ENCODE measurements around the gene ZSWIM5.
A peak's percentile ranks its signal among the peaks of the same experiment; 100 is the strongest.
"Not testable (repeated sequence)": the region's sequence is repeated elsewhere in the genome, so short reads cannot be mapped to it uniquely, and the experiment has no call there.

The ZSWIM5 gene

GRCh38 chr1:45084562-45084961 lies 121.8 kb downstream of the ZSWIM5 start:
- no peak for DNase-seq

GRCh38 chr1:45079533-45079932 lies 126.9 kb downstream of the ZSWIM5 start:
- no peak for DNase-seq

- DNase-seq, result not testable (repeated sequence)
Observed at GRCh38 chr1:45076959-45077358, 129.4 kb downstream of the ZSWIM5 start.

- no peak for DNase-seq
Observed at GRCh38 chr1:45071567-45071966, 134.8 kb downstream of the ZSWIM5 start.

GRCh38 chr1:45067806-45068205 lies 138.6 kb downstream of the ZSWIM5 start:
- DNase-seq, result no peak

GRCh38 chr1:45065083-45065482 lies 141.3 kb downstream of the ZSWIM5 start:
- no peak for DNase-seq

- DNase-seq, result not testable (repeated sequence)
Observed at GRCh38 chr1:45062463-45062862, 143.9 kb downstream of the ZSWIM5 start.

GRCh38 chr1:45059829-45060228 lies 146.6 kb downstream of the ZSWIM5 start:
- peak; percentile 8 for DNase-seq

- DNase-seq, result no peak
Observed at GRCh38 chr1:45057542-45057941, 148.9 kb downstream of the ZSWIM5 start.

- no peak for DNase-seq
Observed at GRCh38 chr1:45051005-45051772, 155.2 kb downstream of the ZSWIM5 start.

GRCh38 chr1:45047032-45047431 lies 159.4 kb downstream of the ZSWIM5 start:
- DNase-seq, result no peak

- DNase-seq, result no peak
Observed at GRCh38 chr1:45044916-45045315, 161.5 kb downstream of the ZSWIM5 start.

GRCh38 chr1:45043094-45043493 lies 163.3 kb downstream of the ZSWIM5 start:
- no peak for DNase-seq

- no peak for DNase-seq
Observed at GRCh38 chr1:45040297-45040696, 166.1 kb downstream of the ZSWIM5 start.

- DNase-seq, result no peak
Observed at GRCh38 chr1:45038661-45039364, 167.6 kb downstream of the ZSWIM5 start.

- no peak for DNase-seq
Observed at GRCh38 chr1:45038240-45038639, 168.2 kb downstream of the ZSWIM5 start.

GRCh38 chr1:45037456-45037855 lies 168.9 kb downstream of the ZSWIM5 start:
- DNase-seq, result no peak

GRCh38 chr1:45035631-45036301 lies 170.6 kb downstream of the ZSWIM5 start:
- peak; percentile 14 for DNase-seq

- no peak for DNase-seq
Observed at GRCh38 chr1:45033356-45033755, 173.0 kb downstream of the ZSWIM5 start.

- no peak for DNase-seq
Observed at GRCh38 chr1:45032837-45033236, 173.6 kb downstream of the ZSWIM5 start.

GRCh38 chr1:45026446-45026845 lies 180.0 kb downstream of the ZSWIM5 start:
- DNase-seq, result no peak

- DNase-seq, result no peak
Observed at GRCh38 chr1:45023663-45024062, 182.7 kb downstream of the ZSWIM5 start.

GRCh38 chr1:45018599-45019230 lies 187.7 kb downstream of the ZSWIM5 start:
- peak; percentile 90 for DNase-seq

Measured in DMS53 (cell line).